Loucy (cell line): ENCODE results near the gene PAPSS2.

Source experiments
- EZH2phosphoT487 ChIP-seq: fragments of 200-600 bp; IDR thresholded peaks from 2 replicates; pipeline ENCODE4 v1.6.1; 2018; ENCODE audit warnings: antibody characterized with exemption, mild to moderate bottlenecking, moderate library complexity, borderline replicate concordance
- TF ChIP-seq, protein P1 (sequence below): fragments of 200-600 bp; sonication (generic); conservative IDR thresholded peaks from 2 replicates; pipeline ENCODE4 v1.5.1; 2014; ENCODE audit warnings: mild to moderate bottlenecking, antibody characterized with exemption, low read length

DNA sequence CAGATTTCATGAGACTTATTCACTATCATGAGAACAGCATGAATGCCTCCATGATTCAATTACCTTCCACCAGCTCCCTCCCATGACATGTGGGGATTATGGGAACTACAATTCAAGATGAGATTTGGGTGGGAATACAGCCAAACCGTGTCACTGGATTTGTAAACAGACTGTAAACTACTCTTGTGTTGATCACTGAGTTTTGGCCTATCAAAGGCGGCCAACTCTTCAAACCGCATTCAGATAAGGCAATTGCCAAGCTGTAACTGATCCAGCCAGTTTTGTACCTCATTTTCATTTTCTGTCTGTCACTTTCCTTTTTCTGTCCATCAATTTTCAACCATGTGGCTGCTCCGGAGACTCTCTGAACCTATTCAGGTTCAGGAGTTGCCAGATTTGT lies 27.2 kb upstream of the PAPSS2 start:
- TF ChIP-seq, protein P1, sequence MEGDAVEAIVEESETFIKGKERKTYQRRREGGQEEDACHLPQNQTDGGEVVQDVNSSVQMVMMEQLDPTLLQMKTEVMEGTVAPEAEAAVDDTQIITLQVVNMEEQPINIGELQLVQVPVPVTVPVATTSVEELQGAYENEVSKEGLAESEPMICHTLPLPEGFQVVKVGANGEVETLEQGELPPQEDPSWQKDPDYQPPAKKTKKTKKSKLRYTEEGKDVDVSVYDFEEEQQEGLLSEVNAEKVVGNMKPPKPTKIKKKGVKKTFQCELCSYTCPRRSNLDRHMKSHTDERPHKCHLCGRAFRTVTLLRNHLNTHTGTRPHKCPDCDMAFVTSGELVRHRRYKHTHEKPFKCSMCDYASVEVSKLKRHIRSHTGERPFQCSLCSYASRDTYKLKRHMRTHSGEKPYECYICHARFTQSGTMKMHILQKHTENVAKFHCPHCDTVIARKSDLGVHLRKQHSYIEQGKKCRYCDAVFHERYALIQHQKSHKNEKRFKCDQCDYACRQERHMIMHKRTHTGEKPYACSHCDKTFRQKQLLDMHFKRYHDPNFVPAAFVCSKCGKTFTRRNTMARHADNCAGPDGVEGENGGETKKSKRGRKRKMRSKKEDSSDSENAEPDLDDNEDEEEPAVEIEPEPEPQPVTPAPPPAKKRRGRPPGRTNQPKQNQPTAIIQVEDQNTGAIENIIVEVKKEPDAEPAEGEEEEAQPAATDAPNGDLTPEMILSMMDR, result no peak
- no peak for TF ChIP-seq EZH2phosphoT487
